HG03439 (cell line): Measurements from ENCODE around the gene IRF1.

Experiments
- ATAC-seq: cut with Tn5 transposase; IDR thresholded peaks from one replicate; pipeline ENCODE4 v1.9.1; 2021; ENCODE audit warnings: mild to moderate bottlenecking, moderate library complexity; ENCODE audit not compliant: unreplicated experiment

Gene IRF1

DNA sequence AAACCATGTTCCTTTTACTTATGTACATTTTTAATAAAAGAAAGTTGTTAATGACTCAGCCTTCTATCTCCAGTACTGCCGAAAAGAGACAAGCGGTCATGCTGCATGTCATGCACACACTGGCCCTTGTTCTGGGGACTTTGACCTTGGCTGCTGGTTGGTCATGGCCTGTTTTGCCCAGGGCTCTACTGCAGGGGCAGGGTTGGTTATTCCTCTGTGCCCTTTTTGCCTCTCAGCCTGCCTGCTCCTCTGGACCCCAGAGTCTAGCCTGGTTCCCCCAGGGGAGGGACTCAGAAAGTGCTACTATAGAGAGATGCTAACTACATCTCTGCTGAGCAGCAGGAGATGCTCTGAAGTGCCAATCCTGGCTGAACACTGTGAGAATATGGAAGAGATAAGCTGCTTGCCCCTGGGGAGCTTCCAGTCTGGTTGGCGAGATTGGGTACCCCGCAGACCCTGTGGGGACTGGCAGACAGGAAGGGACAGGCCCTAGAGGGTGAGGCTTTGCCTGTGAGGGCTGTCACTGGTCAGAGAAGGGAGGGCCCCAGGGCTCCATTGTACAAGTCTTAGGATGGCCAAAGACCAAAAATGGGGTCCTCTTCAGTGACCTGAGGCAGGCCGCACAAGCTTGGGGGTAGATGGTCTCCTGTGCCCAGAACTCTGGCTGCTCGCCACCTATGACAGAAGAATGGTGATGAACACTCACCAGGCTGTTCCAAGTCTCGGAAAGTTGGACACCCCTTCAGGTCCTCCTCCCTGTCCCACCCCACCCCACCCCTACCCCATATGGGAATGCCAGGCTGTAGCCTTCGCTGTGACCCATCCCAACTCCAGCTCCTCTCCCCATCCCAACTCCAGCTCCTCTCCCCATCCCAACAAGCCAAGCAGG, 14.3 kb downstream of the IRF1 start:
- no peak for ATAC-seq

- ATAC-seq: no peak
Measured at GRCh38 chr5:132475497-132475882, 15.1 kb downstream of the IRF1 start.

DNA sequence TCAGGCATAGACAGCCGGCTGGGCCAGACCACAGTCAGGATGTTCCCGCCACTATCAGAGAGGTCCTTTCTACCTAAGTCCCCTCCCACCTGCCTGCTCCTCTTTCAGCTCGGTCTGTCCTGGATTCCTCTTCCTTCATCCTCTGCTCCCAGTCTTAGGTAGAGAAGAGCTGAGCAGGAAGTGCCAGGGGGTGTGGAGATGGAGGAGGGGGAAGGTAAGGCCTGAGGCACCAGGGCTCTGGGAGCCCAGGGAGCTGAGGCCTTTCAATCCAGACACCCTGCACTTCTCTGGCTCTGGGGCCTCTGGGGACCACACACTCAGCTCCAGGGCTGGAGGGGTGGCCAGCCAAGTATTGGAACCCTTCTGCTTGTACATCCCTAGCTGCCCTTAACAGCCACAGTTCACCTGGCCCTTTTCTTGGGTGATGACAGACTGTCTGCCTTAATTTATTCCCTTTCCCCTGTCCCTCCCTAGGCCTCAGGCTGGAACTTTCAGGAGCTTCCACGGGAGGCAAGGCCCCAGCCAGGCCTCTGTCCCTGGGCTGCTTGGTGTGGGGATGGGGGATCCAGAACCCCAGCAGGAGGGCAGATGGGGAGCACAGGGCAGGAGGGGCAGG, 15.6 kb downstream of the IRF1 start:
- no peak for ATAC-seq

DNA sequence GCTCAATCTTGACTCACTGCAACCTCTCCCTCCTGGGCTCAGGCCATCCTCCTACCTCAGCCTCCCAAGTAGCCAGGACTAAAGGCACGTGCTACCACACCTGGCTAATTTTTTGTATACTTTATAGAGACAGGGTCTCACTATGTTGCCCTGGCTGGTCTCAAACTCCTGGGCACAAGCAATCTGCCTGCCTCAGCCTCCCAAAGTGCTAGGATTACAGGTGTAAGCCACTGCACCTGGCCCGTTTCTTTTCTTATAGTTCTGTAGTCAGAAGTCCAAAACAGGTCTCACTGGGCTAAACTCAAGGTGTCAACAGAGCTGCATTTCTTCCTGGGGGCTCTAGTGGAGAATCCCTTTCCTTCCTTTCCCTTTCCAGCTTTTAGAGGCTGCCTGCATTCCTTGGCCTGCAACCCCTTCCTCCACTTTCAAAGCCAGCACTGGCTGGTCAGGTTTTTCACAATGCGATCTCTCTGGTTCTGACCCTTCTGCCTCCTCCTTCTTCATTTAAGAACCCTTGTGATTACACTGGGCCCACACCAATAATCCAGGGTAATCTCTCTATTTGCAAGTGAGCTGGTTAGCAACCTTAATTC, 16.3 kb downstream of the IRF1 start:
- ATAC-seq: no peak

DNA sequence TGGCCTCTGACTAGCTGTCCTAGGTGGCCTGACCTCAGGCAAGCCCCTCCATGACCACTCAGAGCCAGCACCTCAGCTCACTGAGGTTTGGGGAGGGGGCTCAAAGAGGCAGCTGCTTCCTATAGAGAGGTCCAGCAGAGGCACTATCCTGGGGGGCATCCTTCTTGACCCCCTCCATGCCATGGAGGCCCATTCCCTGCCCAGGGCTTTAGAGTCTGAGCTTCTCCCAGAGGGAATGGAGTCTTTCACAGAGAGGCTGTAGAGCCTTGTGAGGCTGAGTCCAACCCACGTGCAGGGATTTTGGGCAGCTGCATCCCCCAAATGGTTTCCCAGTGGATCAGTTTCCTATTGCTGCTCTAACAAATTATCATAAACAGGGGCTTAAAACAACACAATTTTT, 16.9 kb downstream of the IRF1 start:
- ATAC-seq: no peak

GRCh38 chr5:132473019-132473531, 17.5 kb downstream of the IRF1 start:
- ATAC-seq: peak; percentile 60

- no peak for ATAC-seq
Measured at GRCh38 chr5:132472431-132472830, 18.1 kb downstream of the IRF1 start.

DNA sequence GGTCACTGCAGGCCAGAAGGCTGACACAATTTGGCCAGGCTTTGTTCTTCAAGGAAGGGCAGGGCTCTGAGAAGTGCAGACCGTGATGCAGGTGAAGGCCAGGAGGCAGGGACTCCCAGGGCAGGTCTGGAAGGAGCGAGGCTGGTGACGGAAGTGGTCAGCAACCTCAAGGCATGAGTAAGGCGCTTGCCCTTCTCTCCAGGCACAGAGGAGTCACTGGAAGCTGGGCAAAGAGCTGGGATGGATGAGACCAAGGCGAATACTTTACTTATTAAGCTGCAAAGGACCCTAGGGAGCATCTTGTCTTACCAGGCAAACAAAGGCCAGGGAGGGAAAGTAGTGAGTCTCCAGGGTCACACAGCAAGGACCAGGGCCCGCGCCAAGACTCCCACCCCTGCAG, 18.6 kb downstream of the IRF1 start:
- no peak for ATAC-seq

- ATAC-seq: no peak
Measured at GRCh38 chr5:132471151-132471907, 19.2 kb downstream of the IRF1 start.

- no peak for ATAC-seq
Measured at GRCh38 chr5:132470596-132470995, 20.0 kb downstream of the IRF1 start.

- ATAC-seq: no peak
Measured at GRCh38 chr5:132470010-132470392, 20.6 kb downstream of the IRF1 start.

- no peak for ATAC-seq
Measured at GRCh38 chr5:132469380-132470009, 21.1 kb downstream of the IRF1 start.

- ATAC-seq: no peak
Measured at GRCh38 chr5:132468656-132469379, 21.8 kb downstream of the IRF1 start.

DNA sequence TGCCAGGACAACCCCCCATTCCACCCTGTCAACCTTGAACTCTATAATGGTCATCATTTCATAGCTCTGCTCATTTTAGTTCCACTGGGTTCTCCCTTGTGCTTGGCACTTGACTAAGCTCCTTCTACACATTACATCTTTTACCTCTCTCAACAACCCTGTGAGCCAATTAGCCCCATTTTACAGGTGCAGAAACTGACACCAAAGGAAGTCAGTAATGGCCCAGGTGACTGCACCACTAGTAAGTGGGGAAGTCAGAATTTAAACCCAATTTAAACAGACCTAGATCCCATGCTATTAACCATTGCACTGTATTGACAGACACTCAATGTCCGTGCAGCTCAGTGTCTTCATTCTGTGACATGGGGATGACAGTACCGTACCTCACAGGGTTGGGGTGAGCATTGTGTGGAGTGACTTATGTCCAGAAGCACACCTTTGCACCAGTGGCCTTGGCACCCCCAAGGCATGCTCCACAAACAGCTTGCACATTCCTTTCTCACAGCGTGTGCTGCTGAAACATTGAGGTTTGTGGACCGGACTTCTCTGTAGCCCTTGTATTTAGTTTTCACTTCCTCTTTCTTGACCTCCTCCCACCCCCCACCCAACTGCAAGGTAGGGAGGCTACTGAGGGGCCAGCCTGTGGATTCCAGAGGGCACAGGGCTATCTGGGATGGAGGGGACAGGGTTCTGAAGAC, 23.1 kb downstream of the IRF1 start:
- peak; percentile 28 for ATAC-seq

DNA sequence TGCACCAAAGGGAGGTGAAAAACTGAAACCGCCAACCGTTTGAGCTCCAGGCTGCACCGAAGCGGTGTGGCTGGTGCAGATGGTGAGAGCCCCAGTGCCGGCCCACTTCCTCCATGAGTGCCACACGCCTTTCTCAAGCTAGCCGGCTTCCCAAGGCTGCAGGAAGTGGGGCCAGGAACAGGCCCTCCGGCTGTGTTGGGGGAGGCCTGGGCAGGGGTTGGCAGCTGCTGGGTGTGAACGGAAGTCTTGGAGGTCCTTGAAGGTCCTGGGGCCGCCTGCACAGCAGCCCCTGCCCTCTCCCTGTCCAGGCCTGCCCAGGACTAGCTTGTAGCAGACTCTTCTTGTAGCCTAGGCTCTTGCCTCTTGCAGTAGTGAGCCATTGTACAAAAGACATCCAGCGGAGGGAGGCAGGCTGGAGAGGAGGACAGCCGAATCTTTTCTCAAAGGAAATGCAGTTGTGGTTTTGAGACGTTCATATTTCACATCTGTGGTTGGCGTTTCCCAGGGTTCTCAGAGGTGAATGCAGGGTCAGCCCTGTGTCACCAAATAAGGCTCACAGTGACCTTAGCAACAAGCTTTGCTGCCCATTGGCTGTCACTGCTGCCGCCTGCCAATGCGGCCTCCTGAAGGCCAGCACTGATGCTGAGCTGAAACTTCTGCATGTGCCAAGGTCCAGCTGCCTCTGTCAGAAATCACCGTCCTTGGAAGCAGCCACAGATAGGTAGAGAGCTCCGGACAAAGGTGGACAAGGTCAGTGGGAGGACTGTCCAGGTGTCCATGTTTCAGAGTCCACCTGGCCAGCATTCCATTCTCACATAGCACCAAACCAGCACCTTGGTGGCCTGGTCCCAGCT, 23.9 kb downstream of the IRF1 start:
- ATAC-seq: peak; percentile 64

GRCh38 chr5:132465059-132465707, 25.4 kb downstream of the IRF1 start:
- ATAC-seq: no peak

GRCh38 chr5:132464156-132464939, 26.2 kb downstream of the IRF1 start:
- no peak for ATAC-seq
